ENCODE data around the gene OTOR. TPM values are rescaled to one million over a fixed set of nuclear protein-coding genes. Genes with fewer than 3 reads are reported as not detected.

OTOR gene
- total RNA-seq, 5 donors from 2014 or later (not counting 1 experiment from before 2014, with no cell fraction given), result not detected

DNA sequence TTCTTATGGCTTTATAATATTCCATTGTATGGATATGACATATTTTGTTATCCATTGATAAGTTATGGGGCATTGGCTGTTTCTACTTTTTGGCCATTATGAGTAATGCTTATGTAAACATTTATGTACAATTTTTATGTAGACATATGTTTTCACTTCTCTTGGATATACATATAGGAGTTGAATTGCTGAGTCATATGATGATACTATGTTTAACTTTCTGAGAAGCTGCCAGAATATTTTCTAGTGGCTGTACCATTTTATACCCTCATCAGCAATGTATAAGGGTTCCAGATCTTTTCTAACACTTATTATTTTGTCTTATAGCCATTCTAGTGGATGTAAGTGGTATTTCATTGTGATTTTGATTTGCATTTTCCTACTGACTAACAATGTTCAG lies 23.1 kb downstream of the OTOR start:
- no peaks in the 10 kb centered on the region for H3K36me3 Mint-ChIP-seq
- peaks cover 0 to 3% of the 10 kb centered on the region in 2 experiments for H3K27me3 ChIP-seq (replicated peaks in 1 of 2; ENCODE audit: control insufficient read depth in 2 of 2, extremely low read depth in 1 of 2, insufficient read depth in 2 of 2, low read length in 1 of 2)
- H3K36me3 ChIP-seq (ENCODE audit: control insufficient read depth in 2 of 2, extremely low read depth in 1 of 2, insufficient read depth in 1 of 2, low read length in 1 of 2), result no peaks in the 10 kb centered on the region
- no peak overlapping the region for H3K4me3 ChIP-seq (ENCODE audit: control insufficient read depth in 1 of 2, extremely low read depth in 1 of 2, low read length in 1 of 2)
- no peak overlapping the region for H3K4me3 Mint-ChIP-seq
- no peak overlapping the region for H3K27ac ChIP-seq (ENCODE audit: low read length)
- H3K27me3 Mint-ChIP-seq, result peaks cover 20 to 21% of the 10 kb centered on the region in 2 donors
- peaks cover 9 to 16% (median 12%) of the 10 kb centered on the region in 3 donors for H3K9me3 Mint-ChIP-seq
- no peaks in the 10 kb centered on the region for H3K4me1 ChIP-seq (ENCODE audit: control insufficient read depth in 1 of 2, extremely low read depth in 1 of 2, insufficient read depth in 2 of 2, low read length in 2 of 2)
- ChIA-PET POLR2A (no interaction called here), CTCF (no interaction called here)
- ATAC-seq (replicated peaks in 1 of 4), result no peak
- DNase-seq, result no peak
- no peak overlapping the region for H3K27ac Mint-ChIP-seq
- no peaks in the 10 kb centered on the region for H3K9me3 ChIP-seq
- no peaks in the 10 kb centered on the region for H3K4me1 Mint-ChIP-seq

DNA sequence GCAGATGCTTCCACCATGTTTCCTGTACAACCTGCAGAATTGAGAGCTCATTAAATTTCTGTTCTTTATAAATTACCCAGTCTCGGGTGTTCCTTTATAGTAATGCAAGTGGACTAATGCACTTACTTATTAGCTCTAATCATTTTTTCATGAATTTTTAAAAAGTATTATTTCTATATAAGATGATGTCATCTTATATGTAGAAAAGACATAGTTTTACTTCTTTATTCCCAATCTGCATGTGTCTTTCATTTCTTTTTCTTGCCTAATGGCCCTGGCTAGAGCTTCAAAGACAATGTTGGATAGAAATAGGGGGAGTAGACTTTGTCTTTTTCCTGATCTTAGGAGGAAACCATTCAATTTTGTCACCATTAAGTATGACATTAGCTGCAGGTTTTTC lies 27.8 kb downstream of the OTOR start:
- no peak for DNase-seq
- H3K9me3 ChIP-seq, result no peaks in the 10 kb centered on the region
- no CpG with 5 or more reads among the region's 1 CpG for WGBS (ENCODE audit: insufficient coverage)
- ATAC-seq (replicated peaks in 1 of 4), result no peak
- no peak overlapping the region for H3K4me3 Mint-ChIP-seq
- no peaks in the 10 kb centered on the region for H3K4me1 Mint-ChIP-seq
- CTCF ChIA-PET, result interaction anchor here in 1 of 2 donors (0.6 kb wide), 1 partner anchor 37 kb away, joined by 5 read pairs; no protein-coding TSS in a partner anchor
- peaks cover 0 to 3% of the 10 kb centered on the region in 2 experiments for H3K27me3 ChIP-seq (replicated peaks in 1 of 2; ENCODE audit: control insufficient read depth in 2 of 2, extremely low read depth in 1 of 2, insufficient read depth in 2 of 2, low read length in 1 of 2)
- no peaks in the 10 kb centered on the region for H3K36me3 Mint-ChIP-seq
- H3K27ac Mint-ChIP-seq, result no peak overlapping the region
- peaks cover 10 to 17% (median 16%) of the 10 kb centered on the region in 3 donors for H3K9me3 Mint-ChIP-seq
- POLR2A ChIA-PET, result no interaction called here
- H3K4me3 ChIP-seq (ENCODE audit: control insufficient read depth in 1 of 2, extremely low read depth in 1 of 2, low read length in 1 of 2), result no peak overlapping the region
- H3K36me3 ChIP-seq (ENCODE audit: control insufficient read depth in 2 of 2, extremely low read depth in 1 of 2, insufficient read depth in 1 of 2, low read length in 1 of 2), result no peaks in the 10 kb centered on the region
- H3K27ac ChIP-seq (ENCODE audit: low read length), result no peak overlapping the region
- H3K4me1 ChIP-seq (ENCODE audit: control insufficient read depth in 1 of 2, extremely low read depth in 1 of 2, insufficient read depth in 2 of 2, low read length in 2 of 2), result no peaks in the 10 kb centered on the region
- peaks cover 17 to 19% of the 10 kb centered on the region in 2 donors for H3K27me3 Mint-ChIP-seq

GRCh38 chr20:16777126-16777525 lies 29.0 kb downstream of the OTOR start:
- ATAC-seq (replicated peaks in 1 of 4), result no peak
- Histone ChIP-seq H3K4me1 (ENCODE audit: control insufficient read depth in 1 of 2, extremely low read depth in 1 of 2, insufficient read depth in 2 of 2, low read length in 2 of 2) (no peaks in the 10 kb centered on the region), H3K27ac (ENCODE audit: low read length) (no peak overlapping the region), H3K9me3 (no peaks in the 10 kb centered on the region), H3K27me3 (replicated peaks in 1 of 2; ENCODE audit: control insufficient read depth in 2 of 2, extremely low read depth in 1 of 2, insufficient read depth in 2 of 2, low read length in 1 of 2) (peaks cover 0 to 5% of the 10 kb centered on the region in 2 experiments), H3K36me3 (ENCODE audit: control insufficient read depth in 2 of 2, extremely low read depth in 1 of 2, insufficient read depth in 1 of 2, low read length in 1 of 2) (no peaks in the 10 kb centered on the region), H3K4me3 (ENCODE audit: control insufficient read depth in 1 of 2, extremely low read depth in 1 of 2, low read length in 1 of 2) (no peak overlapping the region)
- Mint-ChIP-seq H3K36me3 (no peaks in the 10 kb centered on the region), H3K4me3 (no peak overlapping the region), H3K27ac (no peak overlapping the region), H3K27me3 (peaks cover 17 to 19% of the 10 kb centered on the region in 2 donors), H3K4me1 (no peaks in the 10 kb centered on the region), H3K9me3 (peaks cover 16 to 24% (median 17%) of the 10 kb centered on the region in 3 donors)
- no peak for DNase-seq
- POLR2A ChIA-PET, result no interaction called here
- CTCF ChIA-PET, result no interaction called here
- 100% methylated on average over 1 of the region's 1 CpG for WGBS (ENCODE audit: insufficient coverage)

- Mint-ChIP-seq H3K36me3 (no peaks in the 10 kb centered on the region), H3K4me1 (no peaks in the 10 kb centered on the region), H3K9me3 (peaks cover 23 to 29% (median 23%) of the 10 kb centered on the region in 3 donors), H3K4me3 (no peak overlapping the region), H3K27ac (no peak overlapping the region), H3K27me3 (peaks cover 12 to 20% of the 10 kb centered on the region in 2 donors)
- DNase-seq, result no peak
- ATAC-seq (replicated peaks in 1 of 4), result no peak
- Histone ChIP-seq H3K27ac (ENCODE audit: low read length) (no peak overlapping the region), H3K4me3 (ENCODE audit: control insufficient read depth in 1 of 2, extremely low read depth in 1 of 2, low read length in 1 of 2) (no peak overlapping the region), H3K36me3 (ENCODE audit: control insufficient read depth in 2 of 2, extremely low read depth in 1 of 2, insufficient read depth in 1 of 2, low read length in 1 of 2) (no peaks in the 10 kb centered on the region), H3K4me1 (ENCODE audit: control insufficient read depth in 1 of 2, extremely low read depth in 1 of 2, insufficient read depth in 2 of 2, low read length in 2 of 2) (no peaks in the 10 kb centered on the region), H3K9me3 (no peaks in the 10 kb centered on the region), H3K27me3 (replicated peaks in 1 of 2; ENCODE audit: control insufficient read depth in 2 of 2, extremely low read depth in 1 of 2, insufficient read depth in 2 of 2, low read length in 1 of 2) (peaks cover 0 to 6% of the 10 kb centered on the region in 2 experiments)
- WGBS (ENCODE audit: insufficient coverage), result no CpG with 5 or more reads among the region's 1 CpG
- ChIA-PET CTCF (no interaction called here), POLR2A (no interaction called here)
Observed at GRCh38 chr20:16778159-16778558, 30.0 kb downstream of the OTOR start.

DNA sequence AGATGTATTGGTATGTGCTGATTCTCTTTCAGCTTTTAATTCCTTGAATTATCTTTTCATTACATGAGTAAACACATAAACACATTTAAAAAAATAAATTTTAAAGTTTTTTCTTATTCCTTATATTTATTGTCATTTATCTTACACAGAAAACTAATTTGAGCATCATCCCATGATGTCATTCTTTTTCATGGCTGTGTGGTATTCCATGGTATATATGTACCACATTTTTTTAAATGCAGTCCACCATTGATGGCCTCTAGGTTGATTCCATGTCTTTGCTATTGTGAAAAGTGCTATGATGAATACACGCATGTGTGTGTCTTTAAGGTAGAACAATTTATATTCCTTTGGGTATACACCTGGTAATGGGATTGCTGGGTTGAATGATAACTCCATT lies 33.3 kb downstream of the OTOR start:
- ChIA-PET CTCF (no interaction called here), POLR2A (no interaction called here)
- H3K9me3 Mint-ChIP-seq, result peaks cover 14 to 24% (median 19%) of the 10 kb centered on the region in 3 donors
- H3K27me3 Mint-ChIP-seq, result peaks cover 13 to 17% of the 10 kb centered on the region in 2 donors
- no peaks in the 10 kb centered on the region for H3K9me3 ChIP-seq
- H3K4me3 ChIP-seq (ENCODE audit: control insufficient read depth in 1 of 2, extremely low read depth in 1 of 2, low read length in 1 of 2), result no peak overlapping the region
- no peaks in the 10 kb centered on the region for H3K36me3 Mint-ChIP-seq
- H3K27ac ChIP-seq (ENCODE audit: low read length), result no peak overlapping the region
- no peak overlapping the region for H3K27ac Mint-ChIP-seq
- no peaks in the 10 kb centered on the region for H3K36me3 ChIP-seq (ENCODE audit: control insufficient read depth in 2 of 2, extremely low read depth in 1 of 2, insufficient read depth in 1 of 2, low read length in 1 of 2)
- no peaks in the 10 kb centered on the region for H3K4me1 ChIP-seq (ENCODE audit: control insufficient read depth in 1 of 2, extremely low read depth in 1 of 2, insufficient read depth in 2 of 2, low read length in 2 of 2)
- ATAC-seq (replicated peaks in 1 of 4), result no peak
- H3K4me1 Mint-ChIP-seq, result no peaks in the 10 kb centered on the region
- no peak for DNase-seq
- peaks cover 2 to 3% of the 10 kb centered on the region in 2 experiments for H3K27me3 ChIP-seq (replicated peaks in 1 of 2; ENCODE audit: control insufficient read depth in 2 of 2, extremely low read depth in 1 of 2, insufficient read depth in 2 of 2, low read length in 1 of 2)
- H3K4me3 Mint-ChIP-seq, result no peak overlapping the region
- 100% methylated on average over 1 of the region's 1 CpG for WGBS (ENCODE audit: insufficient coverage)

- CTCF ChIA-PET, result no interaction called here
- Mint-ChIP-seq H3K27ac (no peak overlapping the region), H3K36me3 (no peaks in the 10 kb centered on the region), H3K27me3 (peaks cover 15 to 29% of the 10 kb centered on the region in 2 donors), H3K4me3 (no peak overlapping the region), H3K9me3 (peaks cover 10 to 24% (median 19%) of the 10 kb centered on the region in 3 donors), H3K4me1 (no peaks in the 10 kb centered on the region)
- ATAC-seq (replicated peaks in 1 of 4), result no peak
- Histone ChIP-seq H3K27ac (ENCODE audit: low read length) (no peak overlapping the region), H3K4me3 (ENCODE audit: control insufficient read depth in 1 of 2, extremely low read depth in 1 of 2, low read length in 1 of 2) (no peak overlapping the region), H3K9me3 (no peaks in the 10 kb centered on the region), H3K36me3 (ENCODE audit: control insufficient read depth in 2 of 2, extremely low read depth in 1 of 2, insufficient read depth in 1 of 2, low read length in 1 of 2) (no peaks in the 10 kb centered on the region), H3K27me3 (replicated peaks in 1 of 2; ENCODE audit: control insufficient read depth in 2 of 2, extremely low read depth in 1 of 2, insufficient read depth in 2 of 2, low read length in 1 of 2) (peaks cover 2 to 3% of the 10 kb centered on the region in 2 experiments), H3K4me1 (ENCODE audit: control insufficient read depth in 1 of 2, extremely low read depth in 1 of 2, insufficient read depth in 2 of 2, low read length in 2 of 2) (no peaks in the 10 kb centered on the region)
- WGBS (ENCODE audit: insufficient coverage), result 60% methylated on average over 1 of the region's 1 CpG
- POLR2A ChIA-PET, result no interaction called here
- DNase-seq, result no peak
Observed at GRCh38 chr20:16785226-16785625, 37.1 kb downstream of the OTOR start.

Data from T-cell (primary cell).